ENCODE data around the gene FNBP1.

Gene FNBP1

GRCh38 chr9:130042885-130043653, at the start of gene FNBP1:
Gene FNBP1, minus strand, starts transcription at chr9:130043189. Its CDS starts 214 bp downstream, at chr9:130042975.
- peak; percentile 87 for DNase-seq

DNA sequence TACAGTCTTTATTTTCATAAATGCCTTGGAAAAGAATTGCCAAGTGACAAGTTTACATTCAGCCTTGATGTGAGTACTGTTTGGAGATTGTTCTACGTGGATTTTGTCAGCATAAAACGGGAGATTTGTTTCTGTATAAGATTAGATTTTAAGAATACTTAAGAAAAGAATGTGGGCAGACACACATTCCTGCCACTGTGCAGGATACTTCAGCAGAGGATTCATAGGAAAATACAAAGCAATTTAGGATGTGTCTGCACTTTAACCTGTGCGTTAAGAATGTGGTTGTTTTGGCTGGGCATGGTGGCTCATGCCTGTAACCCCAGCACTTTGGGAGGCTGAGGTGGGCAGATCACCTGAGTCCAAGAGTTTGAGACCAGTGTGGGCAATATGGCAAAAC, 47.9 kb upstream of the FNBP1 start:
- no peak for DNase-seq

GRCh38 chr9:130089141-130089540, 46.2 kb upstream of the FNBP1 start:
- no peak for DNase-seq

- no peak for DNase-seq
Observed at GRCh38 chr9:130088051-130088450, 45.1 kb upstream of the FNBP1 start.

DNA sequence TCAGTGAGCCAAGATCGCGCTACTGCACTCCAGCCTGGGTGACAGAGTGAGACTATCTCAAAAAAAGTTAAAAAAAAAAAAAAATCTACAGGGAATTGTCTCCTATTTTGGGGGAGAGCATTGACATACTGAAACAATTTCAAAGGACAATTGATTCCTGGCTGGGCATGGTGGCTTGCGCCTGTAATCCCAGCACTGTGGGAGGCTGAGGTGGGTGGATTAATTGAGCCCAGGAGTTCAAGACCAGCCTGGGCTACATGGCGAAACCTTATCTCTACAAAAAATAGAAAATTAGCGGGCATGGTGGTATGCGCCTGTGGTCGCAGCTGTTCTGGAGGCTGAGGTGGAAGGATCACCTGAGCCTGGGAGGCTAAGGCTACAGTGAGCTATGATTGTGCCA, 41.3 kb upstream of the FNBP1 start:
- no peak for DNase-seq

DNA sequence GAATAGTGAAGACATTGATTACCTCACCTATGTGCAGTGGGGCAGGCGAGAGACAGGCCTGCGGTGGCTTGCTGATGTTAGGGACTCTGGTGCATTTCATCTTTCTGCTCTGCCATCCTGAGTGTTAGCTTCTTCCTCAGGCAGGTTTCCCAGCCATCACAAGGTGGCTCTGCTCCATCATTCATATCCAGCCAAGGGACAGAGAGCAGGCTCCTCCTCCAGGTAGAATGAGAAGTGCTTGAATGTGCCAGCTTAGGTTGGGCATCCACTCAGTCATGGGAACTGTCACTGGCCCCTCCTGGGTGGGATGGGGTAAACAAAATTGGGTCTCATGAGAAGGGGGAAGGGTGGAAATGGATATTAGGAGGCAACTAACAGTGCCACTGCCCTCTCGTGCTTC, 35.6 kb upstream of the FNBP1 start:
- no peak for DNase-seq

- peak; percentile 93 for DNase-seq
Observed at GRCh38 chr9:130073373-130073772, 30.4 kb upstream of the FNBP1 start.

DNA sequence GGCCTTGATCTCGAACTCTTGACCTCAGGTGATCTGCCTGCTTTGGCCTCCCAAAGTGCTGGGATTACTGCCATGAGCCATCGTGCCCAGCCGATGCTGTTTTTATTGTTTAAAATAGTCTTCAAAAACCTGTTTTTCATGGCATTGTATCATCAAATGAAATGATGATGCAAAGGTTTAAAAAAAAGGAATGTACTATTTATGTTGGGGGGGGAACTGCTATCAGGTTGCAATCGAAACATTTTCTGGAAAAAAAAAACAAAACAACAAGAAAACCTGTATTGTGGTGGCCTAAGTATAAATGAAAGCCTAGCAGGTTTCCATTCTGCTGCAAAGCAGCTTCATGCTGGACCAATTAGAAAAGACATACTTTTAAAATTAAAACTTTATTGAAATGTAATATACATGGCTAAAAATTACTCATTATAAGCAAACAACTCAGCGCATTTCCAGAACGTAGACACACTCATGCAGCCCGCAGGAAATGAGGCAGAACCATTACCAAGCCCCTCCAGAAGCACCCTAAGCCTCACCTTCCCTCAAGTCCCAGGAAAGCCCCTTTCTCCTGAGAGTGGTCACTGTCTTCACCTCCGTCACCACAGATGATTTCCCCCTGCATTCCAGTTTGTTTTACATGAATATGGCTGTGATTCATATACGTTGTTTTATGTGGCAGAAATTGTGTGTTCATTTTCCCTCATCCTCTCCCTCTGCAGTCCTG, 29.7 kb upstream of the FNBP1 start:
- no peak for DNase-seq

- DNase-seq: no peak
Observed at GRCh38 chr9:130069048-130069447, 26.1 kb upstream of the FNBP1 start.

DNA sequence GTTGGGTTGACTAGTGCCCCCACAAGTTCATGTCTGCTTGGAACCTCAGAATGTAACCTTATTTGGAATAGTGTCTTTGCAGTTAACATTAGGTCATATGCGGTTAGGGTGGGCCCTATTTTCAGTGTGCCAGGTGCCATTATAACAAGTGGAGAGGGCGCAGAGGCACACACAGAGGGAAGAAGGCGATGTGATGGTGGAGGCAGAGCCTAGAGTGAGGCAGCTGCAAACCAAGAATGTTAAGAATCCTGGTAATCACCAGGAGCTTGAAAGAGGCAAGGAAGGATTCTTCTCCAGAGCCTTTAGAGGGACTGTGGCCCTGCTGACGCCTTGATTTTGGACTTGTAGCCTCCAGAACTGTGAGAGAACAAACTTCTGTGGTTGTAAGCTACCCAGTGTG, 21.6 kb upstream of the FNBP1 start:
- DNase-seq: no peak

DNA sequence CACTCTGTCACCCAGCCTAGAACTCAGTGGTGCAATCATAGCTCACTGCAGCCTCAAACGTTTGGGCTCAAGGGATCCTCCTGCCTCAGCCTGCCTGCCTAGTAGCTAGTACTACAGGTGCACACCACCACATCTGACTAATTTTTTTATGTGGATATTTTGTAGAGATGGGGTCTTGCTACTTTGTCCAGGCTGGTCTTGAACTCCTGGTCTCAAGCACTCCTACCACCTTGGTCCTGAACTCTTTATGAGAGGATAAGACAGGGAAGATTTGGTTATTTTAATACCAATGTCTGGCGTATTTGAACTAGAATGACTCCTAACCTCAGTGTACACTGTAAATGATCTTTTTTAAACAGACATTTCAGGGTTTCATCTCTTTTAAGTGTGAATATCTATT, 19.8 kb upstream of the FNBP1 start:
- no peak for DNase-seq

GRCh38 chr9:130060296-130060695, 17.3 kb upstream of the FNBP1 start:
- DNase-seq: no peak

DNA sequence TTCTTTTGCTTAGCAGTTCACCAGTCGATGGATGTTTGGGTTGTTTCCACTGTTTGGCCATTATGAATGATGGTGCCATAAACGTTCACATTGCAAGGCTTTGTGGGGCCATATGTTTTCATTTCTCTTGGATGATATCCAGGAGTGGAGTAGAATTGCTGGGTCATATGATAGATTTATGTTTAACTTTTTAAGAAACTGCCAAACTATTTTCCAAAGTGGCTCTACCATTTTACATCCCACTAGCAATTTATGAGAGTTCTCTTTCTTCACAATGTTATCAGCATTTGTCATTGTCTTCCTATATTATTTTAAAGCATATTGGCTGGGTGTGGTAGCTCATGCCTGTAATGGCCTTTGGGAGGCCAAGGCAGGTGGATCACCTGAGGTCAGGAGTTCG, 15.9 kb upstream of the FNBP1 start:
- DNase-seq: no peak

GRCh38 chr9:130058154-130058553, 15.2 kb upstream of the FNBP1 start:
- DNase-seq: no peak

GRCh38 chr9:130054820-130055219, 11.8 kb upstream of the FNBP1 start:
- DNase-seq: no peak

- no peak for DNase-seq
Observed at GRCh38 chr9:130054325-130054786, 11.4 kb upstream of the FNBP1 start.

- peak; percentile 90 for DNase-seq
Observed at GRCh38 chr9:130053504-130054324, 10.7 kb upstream of the FNBP1 start, which contains the start of gene GPR107. Gene GPR107, plus strand, starts transcription at chr9:130053906. Its CDS starts 27 bp downstream, at chr9:130053933.

- no peak for DNase-seq
Observed at GRCh38 chr9:130053109-130053503, 10.1 kb upstream of the FNBP1 start.

- DNase-seq: peak; percentile 73
Observed at GRCh38 chr9:130051855-130052254, 8.9 kb upstream of the FNBP1 start.

DNA sequence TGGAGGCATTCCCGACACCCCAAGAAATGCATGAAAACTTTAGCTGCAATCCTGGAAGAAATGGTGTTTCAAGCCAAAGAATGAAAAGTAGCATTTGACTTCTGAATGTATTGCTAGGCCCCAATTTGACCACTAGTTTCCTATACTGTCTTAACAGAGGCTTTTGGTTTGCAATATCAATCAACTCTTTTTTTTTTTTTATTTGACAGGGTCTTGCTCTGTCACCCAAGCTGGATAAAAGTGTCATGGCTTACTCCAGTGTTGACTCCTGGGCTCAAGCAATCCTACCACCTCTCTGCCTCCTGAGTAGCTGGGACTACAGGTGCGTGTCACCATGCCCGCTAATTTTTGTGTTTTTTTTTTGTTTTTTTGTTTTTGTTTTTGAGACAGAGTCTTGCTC, 7.5 kb upstream of the FNBP1 start:
- no peak for DNase-seq

- no peak for DNase-seq
Observed at GRCh38 chr9:130049431-130050210, 6.6 kb upstream of the FNBP1 start.

DNA sequence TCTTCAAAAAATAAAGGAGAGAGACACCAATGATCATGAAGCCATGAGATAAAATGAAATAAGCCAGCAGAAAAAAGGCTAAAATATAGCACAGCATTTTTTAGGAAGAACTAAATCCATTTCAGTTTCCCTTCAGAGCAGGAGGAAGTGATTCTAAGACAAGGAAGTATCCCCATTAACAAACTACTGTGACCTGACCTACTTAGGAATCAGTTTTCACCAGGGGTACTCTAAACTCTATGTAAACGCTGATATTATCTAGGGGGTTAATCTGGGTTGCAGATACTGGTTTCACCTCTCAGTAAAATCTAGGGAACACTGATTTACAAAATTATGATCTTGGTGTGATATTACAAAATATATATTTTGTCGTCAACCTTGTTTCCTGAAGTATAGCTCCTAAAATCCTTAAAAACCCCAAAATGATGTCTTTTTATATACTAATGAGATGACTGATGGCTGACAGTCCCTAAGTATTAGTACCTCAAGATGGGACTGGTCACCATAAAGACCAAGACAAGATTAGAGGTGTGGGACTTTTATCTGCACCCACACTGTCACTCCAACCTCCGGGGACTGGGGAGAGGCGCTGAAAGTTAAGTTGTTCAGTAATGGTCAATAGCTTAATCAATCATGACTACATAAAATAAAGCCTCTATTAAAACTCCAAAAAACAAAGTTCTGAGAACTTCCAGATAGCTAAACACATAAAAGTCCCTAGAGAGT, 2.9 kb upstream of the FNBP1 start:
- DNase-seq: peak; percentile 76
